ENCODE results near the gene DAAM1. TPM values are rescaled to one million over a fixed set of nuclear protein-coding genes. Genes with fewer than 3 reads are reported as not detected.

DAAM1 gene
- polyA plus RNA-seq, 1 experiment: 4.7 TPM

- CTCF ChIA-PET: no interaction called here
- no peak overlapping the region for H3K4me3 ChIP-seq (ENCODE audit: low read depth, low read length)
Observed at GRCh38 chr14:59269466-59269865, 81.0 kb downstream of the DAAM1 start.

GRCh38 chr14:59271256-59271655 lies 82.8 kb downstream of the DAAM1 start:
- H3K36me3 ChIP-seq (ENCODE audit: control insufficient read depth, insufficient read depth, low read length): no peaks in the 10 kb centered on the region; the same call in 1 of the 2 replicates
- no peak for TF ChIP-seq CTCF (IDR thresholded peaks at IDR 0.05; ENCODE audit: insufficient read depth, low read depth, low read length)
- CTCF ChIA-PET: interaction anchor here (0.6 to 1.8 kb wide), 4 partner anchors 11 to 213 kb away, joined by 3 to 6 read pairs (median 4); partner anchors contain the start of genes JKAMP and L3HYPDH
- no peak overlapping the region for H3K4me3 ChIP-seq (ENCODE audit: low read depth, low read length)
- POLR2A ChIA-PET: no interaction called here
- no peaks in the 10 kb centered on the region for H3K27me3 ChIP-seq (ENCODE audit: control insufficient read depth, insufficient read depth, low read length)
- DNase-seq (ENCODE audit: low read depth): no peak

More at GRCh38 chr14:59269466-59269865, 81.0 kb downstream of the DAAM1 start:
- POLR2A ChIA-PET: no interaction called here
- DNase-seq (ENCODE audit: low read depth): no peak
- Histone ChIP-seq H3K36me3 (ENCODE audit: control insufficient read depth, insufficient read depth, low read length) (peaks cover 2% of the 10 kb centered on the region; the same call in 1 of the 2 replicates), H3K27me3 (ENCODE audit: control insufficient read depth, insufficient read depth, low read length) (no peaks in the 10 kb centered on the region)
- TF ChIP-seq CTCF (IDR thresholded peaks at IDR 0.05; ENCODE audit: insufficient read depth, low read depth, low read length): no peak

GRCh38 chr14:59271734-59272133 lies 83.3 kb downstream of the DAAM1 start:
- no peaks in the 10 kb centered on the region for H3K27me3 ChIP-seq (ENCODE audit: control insufficient read depth, insufficient read depth, low read length)
- no peak overlapping the region for H3K4me3 ChIP-seq (ENCODE audit: low read depth, low read length)
- no peak for DNase-seq (ENCODE audit: low read depth)
- POLR2A ChIA-PET: no interaction called here
- no peaks in the 10 kb centered on the region for H3K36me3 ChIP-seq (ENCODE audit: control insufficient read depth, insufficient read depth, low read length)
- CTCF ChIA-PET: interaction anchor here (0.6 to 1.8 kb wide), 5 partner anchors 12 to 213 kb away, joined by 3 to 6 read pairs (median 4); partner anchors contain the start of genes JKAMP and L3HYPDH
- TF ChIP-seq CTCF (IDR thresholded peaks at IDR 0.05; ENCODE audit: insufficient read depth, low read depth, low read length): no peak

- ChIA-PET CTCF (interaction anchor here (0.9 kb wide), 1 partner anchor 79 kb away, joined by 4 read pairs; no protein-coding TSS in a partner anchor), POLR2A (no interaction called here)
- no peaks in the 10 kb centered on the region for H3K36me3 ChIP-seq (ENCODE audit: control insufficient read depth, insufficient read depth, low read length)
- TF ChIP-seq CTCF (IDR thresholded peaks at IDR 0.05; ENCODE audit: insufficient read depth, low read depth, low read length): no peak
- H3K27me3 ChIP-seq (ENCODE audit: control insufficient read depth, insufficient read depth, low read length): no peaks in the 10 kb centered on the region
- DNase-seq (ENCODE audit: low read depth): no peak
- no peak overlapping the region for H3K4me3 ChIP-seq (ENCODE audit: low read depth, low read length)
Observed at GRCh38 chr14:59272633-59273032, 84.2 kb downstream of the DAAM1 start.

GRCh38 chr14:59273737-59274136 lies 85.3 kb downstream of the DAAM1 start:
- no peak for TF ChIP-seq CTCF (IDR thresholded peaks at IDR 0.05; ENCODE audit: insufficient read depth, low read depth, low read length)
- H3K4me3 ChIP-seq (ENCODE audit: low read depth, low read length): no peak overlapping the region
- no peak for DNase-seq (ENCODE audit: low read depth)
- no peaks in the 10 kb centered on the region for H3K36me3 ChIP-seq (ENCODE audit: control insufficient read depth, insufficient read depth, low read length)
- no peaks in the 10 kb centered on the region for H3K27me3 ChIP-seq (ENCODE audit: control insufficient read depth, insufficient read depth, low read length)
- ChIA-PET CTCF (interaction anchor here (0.8 to 1.5 kb wide), 2 partner anchors 83 to 158 kb away, joined by 3 read pairs; no protein-coding TSS in a partner anchor), POLR2A (no interaction called here)

Data from BJ (cell line).